AG08395 (cell line): ENCODE measurements around the gene OLFM1.
A peak's percentile ranks its signal among the peaks of the same experiment; 100 is the strongest.
"Not testable (repeated sequence)": the region's sequence is repeated elsewhere in the genome, so short reads cannot be mapped to it uniquely, and the experiment has no call there.

Experiments
- DNase-seq: peaks from one replicate; pipeline ENCODE4 v3.0.0; 2012; ENCODE audit warnings: mixed read lengths, low spot score

The OLFM1 gene

DNA sequence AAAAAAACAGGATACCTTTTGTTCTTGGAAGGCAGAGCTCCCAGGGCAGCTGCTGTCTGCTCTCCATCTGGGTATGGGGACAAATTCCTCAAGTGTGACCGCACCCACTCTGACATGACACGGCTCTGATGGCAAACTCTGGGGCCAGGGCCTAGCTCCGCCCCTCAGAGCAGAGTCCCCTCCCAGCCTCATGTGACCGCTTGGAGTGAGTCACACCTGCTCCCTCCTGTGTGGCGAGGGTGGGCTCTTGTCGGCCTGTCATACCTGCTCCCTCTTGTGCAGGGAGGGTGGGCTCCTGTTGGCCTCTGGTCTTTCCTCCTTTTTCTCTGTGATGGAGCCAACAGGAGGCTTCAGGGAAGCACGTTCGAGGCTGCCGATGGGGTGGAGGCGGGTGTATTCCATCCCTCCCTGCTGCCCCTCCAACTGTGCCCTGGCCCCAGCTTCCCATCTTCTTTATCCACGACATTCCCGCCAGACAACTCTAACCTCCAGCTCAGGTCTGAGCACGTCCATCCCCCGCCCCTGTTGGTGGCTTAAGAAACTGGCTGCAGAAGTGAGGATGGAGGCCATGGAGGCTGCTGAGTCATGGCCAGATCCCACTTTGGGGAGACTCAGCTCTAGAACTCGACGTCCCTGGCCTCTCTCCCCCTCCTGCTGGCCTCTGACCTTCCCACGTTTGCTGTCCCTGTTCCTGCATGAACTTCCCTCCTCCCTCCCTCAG is 65.3 kb downstream of the OLFM1 start:
- DNase-seq = peak; percentile 7

DNA sequence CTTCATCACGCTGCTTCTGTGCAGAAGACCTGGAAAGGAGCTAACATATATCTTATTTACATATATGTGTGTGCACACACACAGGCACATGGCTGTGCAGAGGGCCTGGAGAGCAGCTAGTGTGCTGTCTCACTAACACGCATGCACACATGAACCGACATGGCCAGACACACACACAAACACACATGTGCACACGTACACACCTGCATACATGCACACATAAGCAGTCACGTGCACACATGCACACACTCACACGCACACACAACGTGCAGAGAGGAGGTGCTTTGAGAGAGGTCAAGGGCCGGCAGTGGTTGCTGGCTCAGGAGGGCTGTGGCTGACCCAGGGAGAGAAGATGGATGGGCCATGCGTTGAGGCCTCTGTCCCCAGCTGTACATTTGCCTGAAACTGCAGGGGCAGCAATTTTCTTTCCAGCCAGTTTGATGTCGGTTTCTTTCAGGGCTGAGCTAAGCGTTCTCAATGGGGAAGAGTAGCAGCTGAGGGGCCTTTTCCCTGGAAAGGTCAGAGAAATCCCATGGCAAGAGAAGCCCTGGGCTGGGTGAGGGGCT is 66.7 kb downstream of the OLFM1 start:
- no peak for DNase-seq

DNA sequence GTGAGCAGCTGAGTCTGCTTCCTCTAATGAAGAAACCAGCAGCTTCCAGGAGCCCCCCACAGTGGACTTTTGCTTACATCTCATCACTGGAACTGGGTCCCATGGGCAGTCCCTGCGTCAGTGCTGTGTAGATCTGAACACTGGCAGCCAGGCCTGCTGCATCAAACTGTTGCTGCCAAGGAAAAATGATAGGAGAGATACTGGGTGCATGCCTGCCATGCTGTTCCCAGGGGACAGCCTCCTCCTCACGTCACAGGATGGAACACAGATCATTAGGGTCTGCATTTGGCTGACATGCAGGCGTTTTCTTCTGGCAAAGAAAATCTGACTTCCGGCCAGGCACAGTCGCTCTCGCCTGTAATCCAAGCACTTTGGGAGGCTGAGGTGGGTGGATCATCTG is 67.9 kb downstream of the OLFM1 start:
- DNase-seq = no peak

- DNase-seq = peak; percentile 58
Observed at GRCh38 chr9:135156525-135157510, 69.3 kb downstream of the OLFM1 start.

DNA sequence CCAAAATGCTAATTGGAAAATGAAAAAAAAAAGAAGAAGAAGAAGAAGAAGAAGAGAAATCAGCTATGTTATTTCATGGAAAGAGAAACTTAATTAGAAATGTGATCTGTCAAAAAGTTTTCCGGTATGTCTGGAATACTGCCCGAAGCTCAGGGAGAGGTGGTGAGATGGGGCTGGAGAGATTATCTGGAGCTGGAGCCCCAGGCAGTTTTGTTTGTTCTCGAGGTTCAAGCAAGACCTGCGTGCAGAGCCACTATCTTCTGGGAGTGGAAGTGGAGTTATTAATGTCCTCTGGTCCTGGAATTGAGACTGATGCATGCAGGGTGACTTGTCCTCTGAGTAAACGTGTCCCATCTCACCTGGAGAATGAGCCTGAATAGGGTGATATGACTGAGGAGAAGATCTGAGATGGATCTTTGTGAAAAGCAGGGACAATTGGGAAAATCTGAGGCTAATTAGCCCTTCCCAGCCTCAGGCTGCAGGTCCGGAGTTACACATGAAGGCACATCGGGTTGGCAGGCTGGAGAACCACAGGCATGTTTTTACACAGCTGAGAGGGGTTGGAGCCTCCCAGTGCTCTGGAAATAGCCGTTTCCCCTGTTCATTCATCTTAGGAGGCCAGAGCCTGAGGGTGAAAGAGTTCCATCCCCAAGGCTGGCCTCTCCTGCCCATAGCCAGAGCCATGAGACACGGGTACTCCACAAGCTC is 70.5 kb downstream of the OLFM1 start:
- no peak for DNase-seq

- no peak for DNase-seq
Observed at GRCh38 chr9:135158564-135158937, 71.1 kb downstream of the OLFM1 start.

DNA sequence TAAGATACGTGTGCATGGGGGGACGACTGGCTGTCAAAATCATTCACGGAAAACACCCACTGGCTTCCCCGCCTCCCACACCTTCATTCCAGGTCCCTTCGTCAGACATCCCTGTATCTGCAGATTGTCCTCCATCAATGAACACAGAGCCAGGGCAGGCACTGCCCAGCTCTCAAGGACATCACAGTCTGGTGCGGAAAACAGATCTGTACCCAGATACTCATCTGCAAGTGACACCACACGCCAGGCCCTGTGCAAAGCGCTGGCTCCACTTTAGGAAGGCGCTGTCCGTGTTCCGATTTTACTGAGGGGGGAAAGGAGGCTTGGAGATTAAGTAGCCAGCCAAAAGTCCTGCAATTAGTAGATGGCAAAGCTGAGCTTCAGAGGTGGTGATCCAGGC is 72.3 kb downstream of the OLFM1 start:
- DNase-seq = no peak

DNA sequence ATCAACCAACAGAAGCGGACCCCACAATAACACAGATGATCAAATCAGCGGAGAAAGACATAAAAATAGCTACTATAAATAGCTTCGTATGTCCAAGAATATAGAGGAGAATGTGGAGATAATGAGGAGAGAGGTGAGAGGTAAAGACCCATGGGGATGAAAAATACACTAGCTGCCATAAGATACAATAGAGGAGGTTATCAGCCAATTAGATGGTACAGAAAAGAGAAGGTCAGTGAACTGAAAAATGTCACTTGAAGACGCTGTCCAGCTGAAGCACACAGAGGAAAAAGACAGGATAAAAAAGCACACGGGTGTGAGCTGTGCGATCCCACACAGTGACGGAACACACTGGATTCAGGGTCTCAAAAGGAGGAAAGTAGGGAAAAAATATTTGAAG is 73.4 kb downstream of the OLFM1 start:
- DNase-seq = no peak

GRCh38 chr9:135162599-135162998 is 75.1 kb downstream of the OLFM1 start:
- not testable (repeated sequence) for DNase-seq

DNA sequence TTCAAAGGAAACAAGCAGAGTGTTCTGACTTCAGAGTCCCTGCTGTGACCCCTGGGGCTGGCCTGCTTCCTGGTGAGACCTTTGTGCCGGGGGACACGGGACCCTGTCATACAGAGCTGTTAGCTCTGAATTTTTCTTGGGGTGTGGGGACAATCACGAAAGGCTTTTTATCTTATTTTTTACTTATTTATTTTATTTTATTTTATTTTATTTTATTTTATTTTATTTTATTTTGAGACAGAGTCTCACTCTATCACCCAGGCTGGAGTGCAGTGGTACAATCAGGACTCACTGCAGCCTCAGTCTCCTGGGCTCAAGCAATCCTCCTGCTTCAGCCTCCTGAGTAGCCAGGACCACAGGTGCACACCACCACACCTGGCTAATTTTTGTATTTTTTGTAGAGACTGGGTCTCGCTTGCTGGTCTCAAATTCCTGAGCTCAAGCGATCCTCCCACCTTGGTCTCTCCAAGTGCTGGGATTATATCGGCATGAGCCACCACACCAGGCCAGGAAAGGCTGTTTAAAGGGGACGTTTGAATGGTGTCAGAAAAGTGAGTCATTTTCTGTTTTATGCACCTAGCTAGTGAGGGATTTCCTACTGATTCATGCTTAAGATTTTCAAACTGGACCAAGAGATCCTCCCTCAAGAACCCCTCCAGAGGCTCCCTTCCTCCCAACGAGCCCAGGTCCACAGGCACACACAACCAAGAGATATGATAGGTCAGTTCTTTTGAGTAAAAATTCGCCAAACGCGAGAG is 75.7 kb downstream of the OLFM1 start:
- DNase-seq = no peak

GRCh38 chr9:135164036-135164435 is 76.6 kb downstream of the OLFM1 start:
- no peak for DNase-seq

DNA sequence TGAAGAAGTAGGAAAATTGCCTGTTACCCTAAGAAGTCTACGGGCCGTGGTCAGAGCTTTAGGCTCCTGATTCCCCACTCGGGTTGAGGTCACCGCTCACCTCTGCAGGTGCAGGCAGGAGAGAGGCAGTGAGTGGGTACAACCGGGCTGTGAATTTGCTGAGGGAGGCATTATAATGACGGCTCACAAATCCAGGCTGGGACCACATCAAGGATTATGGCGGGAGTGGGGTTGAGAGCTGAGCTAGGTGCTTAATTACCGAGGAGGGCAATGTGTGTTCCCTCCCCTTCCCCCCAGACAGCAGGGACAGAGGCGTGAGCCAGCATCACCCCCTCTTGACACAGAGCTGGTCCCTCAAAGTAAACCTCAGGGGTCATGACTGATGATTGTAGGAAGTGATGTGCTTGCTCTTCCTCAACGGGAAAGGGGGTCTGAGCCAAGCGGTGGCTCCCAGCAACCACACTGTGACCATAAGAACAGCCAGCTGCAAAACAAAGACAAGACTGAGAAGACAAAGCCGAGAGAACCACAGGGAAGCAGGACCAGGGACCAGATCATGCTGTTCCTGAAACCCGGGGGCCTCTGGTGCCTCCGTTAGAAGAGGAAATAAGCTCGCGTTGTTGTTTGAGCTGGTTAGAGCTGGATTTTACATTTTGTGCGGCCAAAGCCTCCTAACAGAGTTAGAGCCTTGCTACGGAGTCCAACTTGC is 77.7 kb downstream of the OLFM1 start:
- DNase-seq = no peak

GRCh38 chr9:135165756-135166519 is 78.5 kb downstream of the OLFM1 start:
- DNase-seq = no peak

- no peak for DNase-seq
Observed at GRCh38 chr9:135166565-135166964, 79.1 kb downstream of the OLFM1 start.

- no peak for DNase-seq
Observed at GRCh38 chr9:135167356-135167755, 79.9 kb downstream of the OLFM1 start.

DNA sequence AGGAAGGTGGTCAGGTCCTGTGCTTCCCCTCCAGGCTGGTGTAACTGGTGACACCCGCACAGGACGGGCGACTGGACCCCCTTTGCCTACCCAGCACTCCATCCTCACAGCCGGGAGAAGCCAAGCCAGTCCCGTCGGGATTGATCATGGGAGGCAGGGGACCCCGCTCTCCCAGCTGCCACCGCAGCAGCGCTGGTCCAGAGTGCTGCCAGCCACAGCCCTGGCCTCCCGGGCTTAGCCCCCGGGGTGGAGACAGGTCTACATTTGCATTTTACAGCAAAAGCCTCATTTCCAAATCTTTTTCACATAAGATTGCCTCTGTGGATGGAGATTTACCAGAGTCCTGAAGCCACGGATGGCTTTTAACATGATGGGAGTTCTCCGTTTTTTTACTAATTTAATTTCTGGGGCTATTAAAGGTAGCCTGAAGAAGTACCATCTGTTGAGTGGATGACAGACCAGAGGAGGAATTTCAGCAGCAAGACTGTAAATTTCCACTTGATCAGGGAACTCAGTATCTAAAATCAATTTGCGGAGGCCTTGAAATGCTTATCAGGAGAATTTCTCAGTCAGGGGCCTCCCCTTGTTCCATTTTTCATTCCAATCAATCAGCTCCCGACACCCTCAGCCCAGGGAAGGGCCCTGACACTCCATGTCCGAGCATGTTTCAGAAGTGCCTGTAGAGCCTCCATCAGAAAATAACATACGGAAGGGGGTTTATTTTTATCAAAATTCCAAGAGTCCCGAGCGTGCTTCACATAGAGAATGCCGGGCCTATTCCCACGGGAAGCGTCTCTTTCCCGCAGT is 80.6 kb downstream of the OLFM1 start:
- DNase-seq = no peak

GRCh38 chr9:135169709-135170226 is 82.3 kb downstream of the OLFM1 start:
- no peak for DNase-seq

DNA sequence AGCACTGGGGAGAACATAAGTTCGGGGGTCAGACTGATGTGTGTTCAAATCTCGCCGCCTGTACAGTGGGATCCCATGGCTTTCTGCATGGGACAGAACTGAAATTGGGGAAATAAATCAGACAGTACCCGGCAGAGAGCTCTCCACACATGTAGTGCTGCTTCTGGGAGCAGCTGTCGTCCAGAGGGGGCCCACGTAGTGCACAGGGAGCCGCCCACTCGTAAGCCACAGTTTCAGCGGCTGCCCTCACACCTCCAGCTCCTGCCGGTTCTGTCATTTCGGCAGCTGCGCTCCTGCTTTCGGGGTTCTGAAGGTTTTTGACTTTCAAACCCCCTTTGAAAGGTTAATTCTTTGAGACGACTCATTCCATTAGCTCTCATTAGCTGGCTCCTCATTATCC is 83.1 kb downstream of the OLFM1 start:
- no peak for DNase-seq
